Mesodermal cell (in vitro differentiated cells): ENCODE results near the gene GPR142. TPM values are rescaled to one million over a fixed set of nuclear protein-coding genes. Genes with fewer than 3 reads are reported as not detected.

Experiments used
- H3K27ac ChIP-seq: 2 replicates; pipeline ENCODE4 v1.7.0; 2013; ENCODE audit warnings: mild to moderate bottlenecking, low read depth, low read length, moderate library complexity; ENCODE audit not compliant: severe bottlenecking
- H3K36me3 ChIP-seq: 2 replicates; pipeline ENCODE4 v1.7.1; 2013; ENCODE audit warnings: mild to moderate bottlenecking, low read length, moderate library complexity; ENCODE audit not compliant: control insufficient read depth, insufficient read depth
- H3K4me1 ChIP-seq: one replicate; pipeline ENCODE4 v1.7.1; 2013; ENCODE audit warnings: mild to moderate bottlenecking, low read length; ENCODE audit not compliant: insufficient read depth, control insufficient read depth, poor library complexity, severe bottlenecking
- H3K4me3 ChIP-seq: 2 replicates; pipeline ENCODE4 v1.7.0; 2013; ENCODE audit warnings: low read length, control low read depth, mild to moderate bottlenecking; ENCODE audit not compliant: insufficient read depth, poor library complexity, severe bottlenecking; ENCODE audit errors: extremely low read depth
- H3K9me3 ChIP-seq: 2 replicates; pipeline ENCODE4 v1.7.1; 2013; ENCODE audit warnings: mild to moderate bottlenecking, low read length, moderate library complexity; ENCODE audit not compliant: control insufficient read depth
- whole genome bisulfite sequencing, 2 experiments: methylation state at CpG; one replicate each; pipeline ENCODE4 v1.1.5; 2013; ENCODE audit warnings: missing lambda C conversion rate in 2 of 2; ENCODE audit not compliant: insufficient coverage in 2 of 2; 5-methylcytosine and 5-hydroxymethylcytosine counted together
- polyA plus RNA-seq, 2 experiments: library from polyadenylated mRNA; stranded (reverse); fragments of 50-300 nt; gene quantifications; one replicate each; pipeline ENCODE4 v1.2.3, GENCODE V29; 2013

Gene GPR142
- polyA plus RNA-seq (2013, experiment 1 of 2), result 0.22 TPM
- not detected for polyA plus RNA-seq (2013, experiment 2 of 2)

DNA sequence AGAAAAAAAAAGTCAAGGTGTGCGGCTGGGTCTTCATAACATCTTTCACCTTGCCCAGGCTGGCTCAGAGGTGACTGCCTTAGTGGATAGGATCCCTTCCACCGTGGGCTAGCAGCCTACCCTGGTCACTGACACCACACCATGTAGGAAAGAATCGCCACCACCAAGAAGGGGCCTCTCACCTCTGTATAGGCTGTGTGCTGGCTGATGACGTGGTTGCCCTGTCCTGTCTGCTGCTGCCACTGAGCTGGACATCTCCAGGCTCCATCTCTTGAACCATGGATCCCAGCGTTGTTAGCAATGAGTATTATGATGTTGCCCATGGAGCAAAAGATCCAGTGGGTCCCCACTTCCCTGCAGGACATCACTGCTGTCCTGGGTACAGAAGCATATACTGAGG lies at the start of gene GPR142:
TSS of gene GPR142 (plus strand) at position 301 of the 400 bp plus-strand sequence. CDS start 2,035 bp downstream, outside the sequence.
- Histone ChIP-seq H3K27ac (no peak within 1 kb of the TSS), H3K36me3 (no peaks in the 10 kb centered on the region), H3K9me3 (no peaks in the 10 kb centered on the region), H3K4me1 (peaks cover 4% of the 10 kb centered on the region), H3K4me3 (no peak within 1 kb of the TSS)
- WGBS, 2 experiments, result 83 to 85% methylated on average over 2 to 3 of the region's 5 CpGs

GRCh38 chr17:74318391-74318790 lies 48.9 kb upstream of the GPR142 start:
- Histone ChIP-seq H3K4me1 (no peaks in the 10 kb centered on the region), H3K27ac (no peak overlapping the region), H3K36me3 (no peaks in the 10 kb centered on the region), H3K4me3 (no peak overlapping the region), H3K9me3 (no peaks in the 10 kb centered on the region)
- 90 to 93% methylated on average over 10 of the region's 10 CpGs for WGBS, 2 experiments

GRCh38 chr17:74324521-74324920 lies 42.8 kb upstream of the GPR142 start:
- Histone ChIP-seq H3K4me3 (no peak overlapping the region), H3K27ac (no peak overlapping the region), H3K9me3 (no peaks in the 10 kb centered on the region), H3K36me3 (no peaks in the 10 kb centered on the region), H3K4me1 (peaks cover 8% of the 10 kb centered on the region)
- 90 to 100% methylated on average over 2 of the region's 6 CpGs for WGBS, 2 experiments

DNA sequence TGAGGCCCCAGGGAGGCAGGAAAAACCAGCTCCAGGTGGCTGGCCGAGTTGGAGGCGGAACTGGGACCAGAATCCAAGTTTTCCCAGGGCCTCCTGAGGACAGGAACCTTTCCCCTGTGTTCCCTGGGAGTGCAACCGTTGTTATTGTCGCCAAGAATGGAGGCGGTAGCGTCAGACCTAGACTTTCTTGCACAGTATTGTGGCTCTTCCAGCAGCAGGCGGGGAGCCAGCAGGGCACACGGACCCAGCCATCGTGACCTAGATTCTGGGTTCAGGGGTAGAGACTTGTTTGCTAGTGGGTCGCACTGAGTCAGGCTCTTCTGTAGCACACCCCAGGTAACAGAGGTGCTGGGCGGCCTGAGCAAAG lies 41.9 kb upstream of the GPR142 start:
- no peaks in the 10 kb centered on the region for H3K9me3 ChIP-seq
- no peak overlapping the region for H3K27ac ChIP-seq
- no peak overlapping the region for H3K4me3 ChIP-seq
- H3K36me3 ChIP-seq, result no peaks in the 10 kb centered on the region
- peaks cover 8% of the 10 kb centered on the region for H3K4me1 ChIP-seq
- WGBS, 2 experiments, result 63 to 66% methylated on average over 11 of the region's 11 CpGs

DNA sequence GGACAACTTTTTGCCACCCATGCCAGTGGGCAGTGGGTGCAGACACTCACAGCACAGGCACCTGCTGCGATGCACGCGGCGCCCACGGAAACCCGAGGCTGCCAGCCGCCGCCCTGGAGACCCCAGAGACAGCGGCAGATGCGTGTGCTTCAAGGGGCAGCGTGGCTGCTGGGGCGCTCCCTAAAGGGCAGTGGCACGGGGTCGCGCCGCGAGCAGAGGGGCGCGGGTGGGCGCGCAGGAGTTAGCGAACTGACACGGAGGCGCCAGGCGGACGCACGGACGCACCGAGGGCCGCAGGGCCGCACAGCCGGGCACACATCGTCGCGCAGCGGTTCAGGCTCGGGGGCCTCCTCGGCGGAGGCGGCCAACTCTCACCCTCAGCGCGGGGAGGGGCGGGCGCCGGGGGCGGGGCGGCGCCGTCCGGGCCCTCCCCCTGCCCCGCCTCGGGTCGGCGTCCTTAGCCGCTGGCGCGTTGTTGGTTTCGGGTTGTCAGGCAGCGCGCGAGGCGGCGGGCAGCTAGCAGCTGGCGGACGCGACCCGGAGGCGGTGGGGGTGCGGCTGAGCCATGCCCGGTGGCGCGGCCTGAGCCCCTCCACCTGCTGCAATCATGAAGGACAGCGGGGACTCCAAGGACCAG lies 41.4 kb upstream of the GPR142 start, which contains the start of gene KIF19:
TSS of gene KIF19 (plus strand) at position 484 of the 637 bp plus-strand sequence. CDS start at position 608, 124 bp downstream.
- Histone ChIP-seq H3K27ac (no peak within 1 kb of the TSS), H3K9me3 (no peaks in the 10 kb centered on the region), H3K4me1 (peaks cover 8% of the 10 kb centered on the region), H3K36me3 (no peaks in the 10 kb centered on the region), H3K4me3 (peak within 1 kb of the TSS; percentile 25)
- WGBS, 2 experiments, result 6 to 7% methylated on average over 56 to 72 of the region's 73 CpGs

- Histone ChIP-seq H3K4me3 (peak overlapping the region; percentile 25), H3K9me3 (no peaks in the 10 kb centered on the region), H3K36me3 (no peaks in the 10 kb centered on the region), H3K27ac (no peak overlapping the region), H3K4me1 (peaks cover 8% of the 10 kb centered on the region)
- WGBS, 2 experiments, result 20 to 37% methylated on average over 6 to 10 of the region's 10 CpGs
These were observed 40.8 kb upstream of the GPR142 start for GRCh38 chr17:74326506-74326905.

GRCh38 chr17:74328487-74328886 lies 38.8 kb upstream of the GPR142 start:
- WGBS, 2 experiments, result 93 to 100% methylated on average over 1 to 3 of the region's 3 CpGs
- Histone ChIP-seq H3K27ac (no peak overlapping the region), H3K36me3 (no peaks in the 10 kb centered on the region), H3K4me3 (no peak overlapping the region), H3K9me3 (no peaks in the 10 kb centered on the region), H3K4me1 (peaks cover 10% of the 10 kb centered on the region)

- no peak overlapping the region for H3K4me3 ChIP-seq
- H3K4me1 ChIP-seq, result peaks cover 10% of the 10 kb centered on the region
- 94 to 100% methylated on average over 3 of the region's 3 CpGs for WGBS, 2 experiments
- no peaks in the 10 kb centered on the region for H3K36me3 ChIP-seq
- no peak overlapping the region for H3K27ac ChIP-seq
- H3K9me3 ChIP-seq, result no peaks in the 10 kb centered on the region
These were observed 37.9 kb upstream of the GPR142 start for GRCh38 chr17:74329378-74329777.

- Histone ChIP-seq H3K36me3 (no peaks in the 10 kb centered on the region), H3K27ac (no peak overlapping the region), H3K4me3 (no peak overlapping the region), H3K4me1 (peaks cover 10% of the 10 kb centered on the region), H3K9me3 (no peaks in the 10 kb centered on the region)
- 88 to 91% methylated on average over 6 to 7 of the region's 8 CpGs for WGBS, 2 experiments
These were observed 36.9 kb upstream of the GPR142 start for GRCh38 chr17:74330446-74330845.

DNA sequence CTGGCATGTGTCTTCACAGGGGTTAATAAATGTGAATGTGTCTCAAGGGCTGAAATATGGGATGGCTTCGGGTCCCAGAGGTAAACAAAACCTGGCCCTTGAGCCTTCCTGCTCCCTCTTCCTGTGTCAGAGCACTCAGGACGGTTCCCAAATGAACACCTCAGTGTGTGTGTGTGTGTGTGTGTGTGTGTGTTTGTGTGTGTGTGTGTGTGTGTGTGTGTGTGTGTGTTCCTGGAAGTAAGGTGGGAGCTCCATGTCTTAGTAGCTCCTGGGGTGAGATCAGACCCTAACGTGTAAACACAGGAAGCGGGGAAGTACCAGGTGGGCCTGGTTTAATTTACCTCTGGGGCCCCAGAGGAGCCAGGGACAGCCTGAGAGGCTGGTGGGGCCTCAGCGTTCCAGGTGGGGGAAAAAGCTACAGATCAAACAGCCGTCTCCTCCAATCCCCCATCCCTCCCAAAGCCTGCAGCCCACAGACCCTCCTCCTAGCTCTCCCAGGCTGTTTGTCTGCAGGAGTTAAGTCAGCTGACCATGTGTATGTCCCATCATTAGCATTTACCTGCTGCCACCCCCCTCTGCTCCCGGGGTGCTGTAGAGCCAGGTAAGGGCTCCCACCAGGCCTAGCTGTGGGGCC lies 35.2 kb upstream of the GPR142 start:
- 63 to 76% methylated on average over 5 of the region's 7 CpGs for WGBS, 2 experiments
- Histone ChIP-seq H3K36me3 (no peaks in the 10 kb centered on the region), H3K4me1 (peaks cover 2% of the 10 kb centered on the region), H3K9me3 (no peaks in the 10 kb centered on the region), H3K4me3 (no peak overlapping the region), H3K27ac (no peak overlapping the region)

DNA sequence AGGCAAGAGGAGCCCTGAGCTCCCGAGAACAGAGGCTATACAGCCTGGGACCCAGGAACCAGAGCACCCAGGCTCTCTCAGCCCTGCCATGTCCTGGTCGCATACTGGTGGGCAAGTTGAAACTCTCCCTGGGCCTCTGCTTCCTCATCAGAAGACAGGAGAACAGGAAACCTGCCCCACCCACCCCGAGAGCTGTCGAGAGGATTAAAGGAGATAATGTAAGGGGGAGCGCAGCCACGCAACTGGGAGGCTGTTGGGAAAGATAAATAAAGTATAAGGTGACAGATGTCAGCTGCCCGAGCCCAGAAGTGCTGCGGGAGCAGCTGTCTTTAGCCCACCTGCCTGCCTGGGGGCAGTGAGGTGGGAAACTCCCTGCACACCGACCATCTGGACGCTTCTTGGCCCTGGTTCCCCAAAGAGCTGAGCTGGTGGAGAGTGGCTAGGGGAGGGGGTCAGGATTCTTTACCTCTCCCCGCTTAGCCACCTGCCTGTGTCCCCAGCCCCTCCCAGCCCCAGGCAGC lies 34.5 kb upstream of the GPR142 start:
- Histone ChIP-seq H3K36me3 (no peaks in the 10 kb centered on the region), H3K4me1 (peaks cover 2% of the 10 kb centered on the region), H3K9me3 (no peaks in the 10 kb centered on the region), H3K4me3 (no peak overlapping the region), H3K27ac (no peak overlapping the region)
- 66 to 72% methylated on average over 7 of the region's 11 CpGs for WGBS, 2 experiments
